22Rv1 (cell line): Measurements from ENCODE around the gene EXD3.

Experiments used
- CTCF ChIP-seq: fragments of 450-650 bp; IDR thresholded peaks from 2 replicates; pipeline ENCODE4 v1.5.1; 2017; ENCODE audit warnings: mild to moderate bottlenecking
- ZFX ChIP-seq: fragments of 450-650 bp; IDR thresholded peaks from 2 replicates; pipeline ENCODE4 v1.6.1; 2017; ENCODE audit warnings: antibody characterized with exemption, borderline replicate concordance

- TF ChIP-seq CTCF: no peak
- TF ChIP-seq ZFX: no peak
Measured at GRCh38 chr9:137411645-137412380, 11.1 kb downstream of the EXD3 start.
